IMR-90 (cell line): ENCODE results near the gene UST. TPM values are rescaled to one million over a fixed set of nuclear protein-coding genes. Genes with fewer than 3 reads are reported as not detected.

Experiments
- ATAC-seq: fragments of 200-7000 bp; cut with Tn5 transposase; 2 replicates; pipeline ENCODE4 v1.9.1; 2020; ENCODE audit warnings: low read depth, mild to moderate bottlenecking, moderate library complexity
- BruUV-seq: library from RNA; stranded (reverse); fragments of 400-500 nt; replicated peaks from 2 replicates; lab custom pipeline; 2021; lab: Mats Ljungman, UMichigan
- CTCF ChIA-PET: fragments of 300-600 bp; formaldehyde crosslinking; extraction: SDS; loops from one replicate; lab custom pipeline; 2021; ENCODE audit warnings: antibody characterized with exemption; lab: Yijun Ruan, JAX
- POLR2A ChIA-PET: fragments of 300-600 bp; sonication (Branson Sonifier 250); formaldehyde crosslinking; loops from one replicate; lab custom pipeline; 2022; ENCODE audit warnings: antibody characterized with exemption; ENCODE audit not compliant: unreplicated experiment; lab: Charles Lee
- DNase-seq: peaks from one replicate; pipeline ENCODE4 v3.0.0; 2013
- H2AFZ ChIP-seq: replicated peaks from 2 replicates; pipeline ENCODE3; 2013; ENCODE audit warnings: low read length, mild to moderate bottlenecking; ENCODE audit not compliant: poor library complexity
- H2AK5ac ChIP-seq: 2 replicates; pipeline ENCODE4 v1.6.1; 2013; ENCODE audit warnings: low read depth, low read length, inconsistent platforms
- H2AK9ac ChIP-seq: replicated peaks from 2 replicates; pipeline ENCODE3; 2013; ENCODE audit warnings: mild to moderate bottlenecking, low read depth, low read length, moderate library complexity; ENCODE audit not compliant: poor library complexity
- H2BK120ac ChIP-seq: 2 replicates; pipeline ENCODE4 v1.6.1; 2013; ENCODE audit warnings: low read depth, low read length, inconsistent platforms
- H2BK15ac ChIP-seq: 3 replicates; pipeline ENCODE4 v1.6.1; 2013; ENCODE audit warnings: low read depth, low read length, inconsistent platforms
- H2BK20ac ChIP-seq: 2 replicates; pipeline ENCODE4 v1.6.1; 2013; ENCODE audit warnings: low read depth, mild to moderate bottlenecking, inconsistent platforms, low read length, moderate library complexity
- H2BK5ac ChIP-seq: 2 replicates; pipeline ENCODE4 v1.6.1; 2013; ENCODE audit warnings: mild to moderate bottlenecking, low read depth, low read length, inconsistent platforms; ENCODE audit not compliant: poor library complexity, severe bottlenecking
- H3K14ac ChIP-seq: replicated peaks from 2 replicates; pipeline ENCODE4 v1.6.1; 2013; ENCODE audit warnings: low read depth, low read length, inconsistent platforms
- H3K18ac ChIP-seq: 2 replicates; pipeline ENCODE4 v1.6.1; 2013; ENCODE audit warnings: low read depth, low read length, control low read depth
- H3K23ac ChIP-seq: 2 replicates; pipeline ENCODE4 v1.6.1; 2013; ENCODE audit warnings: low read depth, low read length, inconsistent platforms
- H3K27ac ChIP-seq: 2 replicates; pipeline ENCODE4 v1.5.1; 2013; ENCODE audit warnings: mild to moderate bottlenecking, control low read depth, low read length; ENCODE audit not compliant: insufficient read depth
- H3K27me3 ChIP-seq: 2 replicates; pipeline ENCODE4 v1.6.1; 2013; ENCODE audit warnings: low read length; ENCODE audit not compliant: control insufficient read depth, insufficient read depth
- H3K36me3 ChIP-seq: 2 replicates; pipeline ENCODE4 v1.6.1; 2013; ENCODE audit warnings: low read length, mixed read lengths; ENCODE audit not compliant: control insufficient read depth, insufficient read depth
- H3K4ac ChIP-seq: 2 replicates; pipeline ENCODE4 v1.6.1; 2013; ENCODE audit warnings: low read depth, low read length, inconsistent platforms
- H3K4me1 ChIP-seq: 2 replicates; pipeline ENCODE4 v1.6.1; 2013; ENCODE audit warnings: low read length, mixed read lengths; ENCODE audit not compliant: control insufficient read depth, insufficient read depth
- H3K4me2 ChIP-seq: 2 replicates; pipeline ENCODE4 v1.6.1; 2013; ENCODE audit warnings: low read depth, mild to moderate bottlenecking, control low read depth, low read length, moderate library complexity
- H3K4me3 ChIP-seq: 2 replicates; pipeline ENCODE4 v1.5.1; 2013; ENCODE audit warnings: low read depth, mild to moderate bottlenecking, control low read depth, low read length, moderate library complexity; ENCODE audit not compliant: insufficient read depth
- H3K56ac ChIP-seq: 2 replicates; pipeline ENCODE4 v1.6.1; 2013; ENCODE audit warnings: low read length, inconsistent platforms; ENCODE audit not compliant: insufficient read depth; ENCODE audit errors: extremely low read depth
- H3K79me1 ChIP-seq, 2 experiments: 2 replicates each; pipeline ENCODE4 v1.6.1; 2013; ENCODE audit warnings: low read length in 2 of 2, inconsistent platforms in 1 of 2, low read depth in 1 of 2
- H3K9ac ChIP-seq: 2 replicates; pipeline ENCODE4 v1.6.1; 2013; ENCODE audit warnings: low read depth, low read length, control low read depth
- H3K9me1 ChIP-seq: 2 replicates; pipeline ENCODE4 v1.6.1; 2013; ENCODE audit warnings: low read length, inconsistent platforms; ENCODE audit not compliant: insufficient read depth
- H3K9me3 ChIP-seq: 2 replicates; pipeline ENCODE4 v1.6.1; 2013; ENCODE audit warnings: low read length; ENCODE audit not compliant: control insufficient read depth, insufficient read depth
- H4K20me1 ChIP-seq: 2 replicates; pipeline ENCODE4 v1.6.1; 2013; ENCODE audit warnings: low read length, inconsistent platforms; ENCODE audit not compliant: insufficient read depth
- H4K5ac ChIP-seq: 2 replicates; pipeline ENCODE4 v1.6.1; 2013; ENCODE audit warnings: mild to moderate bottlenecking, low read depth, low read length, control low read depth
- H4K8ac ChIP-seq, 2 experiments: 2 replicates each; pipeline ENCODE4 v1.6.1; 2013; ENCODE audit warnings: low read depth in 2 of 2, low read length in 2 of 2, control low read depth in 1 of 2, inconsistent platforms in 1 of 2
- H4K91ac ChIP-seq: 2 replicates; pipeline ENCODE4 v1.6.1; 2013; ENCODE audit warnings: low read depth, low read length, inconsistent platforms; ENCODE audit not compliant: insufficient read depth
- BHLHE40 ChIP-seq: fragments of 150-350 bp; IDR thresholded peaks from 2 replicates; pipeline ENCODE4 v1.6.1; 2016; ENCODE audit warnings: mild to moderate bottlenecking, low read depth, low read length
- CEBPB ChIP-seq: IDR thresholded peaks from 2 replicates; pipeline ENCODE4 v1.6.1; 2012; ENCODE audit warnings: low read depth, low read length, improper control_type of control experiment
- CHD1 ChIP-seq: IDR thresholded peaks from 2 replicates; pipeline ENCODE4 v1.6.1; 2012; ENCODE audit warnings: low read depth, low read length, improper control_type of control experiment
- MXI1 ChIP-seq: IDR thresholded peaks from 2 replicates; pipeline ENCODE4 v1.6.1; 2012; ENCODE audit warnings: low read depth, mild to moderate bottlenecking, low read length, moderate library complexity, borderline replicate concordance
- WGBS, 2 experiments: methylation state at CpG; one replicate each; pipeline versions ENCODE4 v1.1.5 to v1.1.7; 2013; ENCODE audit warnings: missing lambda C conversion rate in 2 of 2; ENCODE audit not compliant: insufficient read length in 1 of 2; ENCODE audit errors: extremely low coverage in 2 of 2; 5-methylcytosine and 5-hydroxymethylcytosine counted together
- dilution Hi-C: fragments of 300-500 bp; cut with HindIII; formaldehyde crosslinking; loops from one replicate; pipeline ENCODE4 v1.14.3; 2018; ENCODE audit warnings: low sequenced_read_pairs; ENCODE audit not compliant: unreplicated experiment
- in situ Hi-C: fragments of 300-500 bp; cut with MboI; formaldehyde crosslinking; loops from 3 replicates; pipeline ENCODE4 v1.14.3; 2019; ENCODE audit warnings: low sequenced_read_pairs, inconsistent platforms, mixed read lengths
- intact Hi-C: fragments of 100-400 bp; cut with micrococcal nuclease; formaldehyde crosslinking; loops from 2 replicates; pipeline ENCODE4 v1.10.0; 2022
- polyA plus RNA-seq, 3 experiments: library from polyadenylated mRNA; depleted of rRNA; stranded (reverse); fragments of >200 nt; gene quantifications; 2 replicates each; pipeline ENCODE4 v1.2.3, GENCODE V29; 2012; ENCODE audit warnings: low replicate concordance in 1 of 3
- total RNA-seq: library from RNA; depleted of rRNA; stranded (reverse); fragments of >200 nt; gene quantifications from 2 replicates; pipeline ENCODE4 v1.2.3, GENCODE V29; 2012

Gene UST
- total and polyA plus RNA-seq, 2 of the 4 experiments (the other 2 are of a cell fraction) = 7.7 to 13.8 TPM

DNA sequence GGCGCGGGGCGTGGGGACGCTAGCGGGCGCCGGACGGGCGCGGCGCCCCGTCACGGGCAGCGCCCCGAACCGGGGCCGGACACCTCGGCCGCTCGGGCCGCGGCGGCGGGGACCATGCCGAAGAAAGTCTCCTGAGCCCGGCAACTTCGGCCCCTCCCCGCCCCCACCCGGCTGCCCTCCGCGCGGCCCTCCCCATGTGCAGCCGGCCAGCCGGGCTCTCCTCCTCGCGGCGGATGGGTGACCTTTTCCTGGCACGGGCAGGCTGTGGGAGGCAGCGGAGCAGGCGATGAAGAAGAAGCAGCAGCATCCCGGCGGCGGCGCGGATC is 278 bp downstream of the UST start:
- H4K20me1 ChIP-seq = peaks cover 20% of the 10 kb centered on the region
- no peak overlapping the region for H3K4ac ChIP-seq
- no peaks in the 10 kb centered on the region for H3K9me3 ChIP-seq
- peaks cover 4% of the 10 kb centered on the region for H3K4me1 ChIP-seq
- H3K4me3 ChIP-seq = peak overlapping the region; percentile 87
- dilution Hi-C loops = no loop called here
- in situ Hi-C loops = no loop called here
- H3K27me3 ChIP-seq = no peaks in the 10 kb centered on the region
- TF ChIP-seq CHD1 (no peak), CEBPB (no peak), MXI1 (no peak), BHLHE40 (peak; percentile 52; the same call in 1 of the 2 replicates)
- POLR2A ChIA-PET = no interaction called here
- peak overlapping the region; percentile 96 for H2AFZ ChIP-seq
- WGBS, 2 experiments = 0% methylated on average over 27 of the region's 45 CpGs; no CpG with 5 or more reads in 1 of the 2 experiments
- H3K79me1 ChIP-seq = peaks cover 15 to 35% of the 10 kb centered on the region in 2 experiments
- H2AK5ac ChIP-seq = no peak overlapping the region
- no TSS peak for BruUV-seq
- peak overlapping the region; percentile 38 for H2AK9ac ChIP-seq
- no peak overlapping the region for H3K23ac ChIP-seq
- H3K9ac ChIP-seq = peak overlapping the region; percentile 71
- no peak overlapping the region for H2BK15ac ChIP-seq
- H3K4me2 ChIP-seq = peak overlapping the region; percentile 64
- H4K8ac ChIP-seq = no peak overlapping the region
- H3K9me1 ChIP-seq = peaks cover 7% of the 10 kb centered on the region
- no peak overlapping the region for H2BK120ac ChIP-seq
- no peak overlapping the region for H4K91ac ChIP-seq
- H3K56ac ChIP-seq = no peak overlapping the region
- CTCF ChIA-PET = interaction anchor here (1.5 kb wide), 1 partner anchor 13 kb away, joined by 4 read pairs; no protein-coding TSS in a partner anchor
- H3K27ac ChIP-seq = peak overlapping the region; percentile 90
- DNase-seq = peak; percentile 42
- no peak overlapping the region; the same call in 1 of the 2 replicates for H3K18ac ChIP-seq
- intact Hi-C loops = loop anchor here (5.0 kb wide), 2 partner anchors 110 to 335 kb away; no protein-coding TSS in a partner anchor
- H2BK5ac ChIP-seq = peak overlapping the region; percentile 27
- no peak overlapping the region for H2BK20ac ChIP-seq
- H4K5ac ChIP-seq = no peak overlapping the region
- peak; percentile 61 for ATAC-seq
- no peaks in the 10 kb centered on the region for H3K36me3 ChIP-seq
- 0 out of 2 replicates have a peak overlapping the region, but pooled peaks have one; percentile 29 for H3K14ac ChIP-seq
